ENCODE measurements around the gene TARBP1. TPM values are rescaled to one million over a fixed set of nuclear protein-coding genes. Genes with fewer than 3 reads are reported as not detected.

Gene TARBP1
- total and polyA plus RNA-seq, 2 of the 8 experiments (the other 6 are each of a cell fraction or from before 2014, with no cell fraction given): 21.9 to 32.3 TPM

GRCh38 chr1:234499119-234499942 lies 20.4 kb upstream of the TARBP1 start (continued):
- TF ChIP-seq CTCF (IDR thresholded peaks at IDR 0.05; ENCODE audit: control extremely low read depth in 1 of 3, insufficient read depth in 1 of 3, low read depth in 1 of 3, low read length in 3 of 3) (peak; percentile 85 to 92 (median 91)), CREB1 (IDR thresholded peaks at IDR 0.05) (no peak), EGR1 (IDR thresholded peaks at IDR 0.05; ENCODE audit: borderline replicate concordance, low read depth, low read length) (no peak), SP2 (IDR thresholded peaks at IDR 0.05; ENCODE audit: low read length) (no peak), NANOG (IDR thresholded peaks at IDR 0.05; ENCODE audit: insufficient read depth, low read depth, low read length, poor library complexity, severe bottlenecking) (no peak), KDM5A (IDR thresholded peaks at IDR 0.05; ENCODE audit: low read length) (no peak), MAX (IDR thresholded peaks at IDR 0.05) (peak; percentile 97), POLR2AphosphoS5 (IDR thresholded peaks at IDR 0.05; ENCODE audit: low read depth, low read length) (no peak), BCL11A (IDR thresholded peaks at IDR 0.05; ENCODE audit: low read depth in 2 of 2, low read length in 2 of 2) (no peak), EZH2 (IDR thresholded peaks at IDR 0.05; ENCODE audit: low read depth, low read length, severe bottlenecking) (no peak), E2F6 (IDR thresholded peaks at IDR 0.05) (peak; percentile 89)
